H1 (cell line): ENCODE results near the gene HAND1. TPM values are rescaled to one million over a fixed set of nuclear protein-coding genes. Genes with fewer than 3 reads are reported as not detected.

Experiments used
- BACH1 ChIP-seq: IDR thresholded peaks from 2 replicates; pipeline ENCODE4 v1.6.1; 2012; ENCODE audit warnings: low read length, improper control_type of control experiment
- CTBP2 ChIP-seq: IDR thresholded peaks from 2 replicates; pipeline ENCODE4 v1.7.0; 2011; ENCODE audit warnings: borderline replicate concordance, mild to moderate bottlenecking, moderate library complexity, mixed read lengths, low read length; ENCODE audit not compliant: insufficient read depth, insufficient read length
- EGR1 ChIP-seq: IDR thresholded peaks from 2 replicates; pipeline ENCODE4 v1.6.1; 2011; ENCODE audit warnings: low read depth, low read length, borderline replicate concordance
- GTF2F1 ChIP-seq: IDR thresholded peaks from 2 replicates; pipeline ENCODE4 v1.6.1; 2012; ENCODE audit warnings: low read depth, low read length, improper control_type of control experiment, borderline replicate concordance
- HDAC2 ChIP-seq, 2 experiments: fragments of 300-600 bp in 1 of 2; sonication (generic) in 1 of 2; IDR thresholded peaks; 2 replicates each; pipeline ENCODE4 v1.6.1; 2011 to 2012; ENCODE audit warnings: low read depth in 2 of 2, low read length in 2 of 2, mild to moderate bottlenecking in 2 of 2, moderate library complexity in 2 of 2, borderline replicate concordance in 1 of 2, inconsistent platforms in 1 of 2
- JUND ChIP-seq: IDR thresholded peaks from 2 replicates; pipeline ENCODE4 v1.6.1; 2011; ENCODE audit warnings: mild to moderate bottlenecking, improper control_type of control experiment, low read length
- polyA plus RNA-seq, 7 experiments: library from polyadenylated mRNA; depleted of rRNA in 3 of 7; stranded (reverse) in 5 of 7; unstranded in 2 of 7; fragments of >200 nt in 5 of 7; fragments of 200-250 nt in 2 of 7; gene quantifications; 1 replicate in 5 of 7; 2 replicates in 1 of 7; 4 replicates in 1 of 7; pipeline versions ENCODE4 v1.2.1 to v1.2.3, GENCODE V29; 2011 to 2013; ENCODE audit warnings: missing spikeins in 2 of 7, mixed read lengths in 2 of 7
- total RNA-seq: library from RNA; stranded (reverse); fragmentation: NEBNext Ultra II Directional; extraction: Animal tissue kit (Norgen Biotek cat#: 25700); gene quantifications from 2 replicates; pipeline ENCODE4 v1.2.1, GENCODE V29; 2021
- TF ChIP-seq, protein P1 (sequence below): IDR thresholded peaks from 2 replicates; pipeline ENCODE4 v1.6.1; 2011; ENCODE audit warnings: low read length, improper control_type of control experiment
- TF ChIP-seq, protein P2 (sequence below): IDR thresholded peaks from 2 replicates; pipeline ENCODE4 v1.6.1; 2012; ENCODE audit warnings: inconsistent platforms

HAND1 gene
- total and polyA plus RNA-seq, 2 of the 8 experiments (the other 6 are each of a cell fraction or from before 2014, with no cell fraction given): 0.06 TPM; not detected in 1

GRCh38 chr5:154479160-154479943 lies 1.3 kb upstream of the HAND1 start (continued):
- TF ChIP-seq HDAC2 (IDR thresholded peaks at IDR 0.05; ENCODE audit: borderline replicate concordance in 1 of 2, low read depth in 2 of 2, low read length in 2 of 2) (peak in 1 of 2 experiments; percentile 7; a peak in 1 of 4 replicates), EGR1 (peak; percentile 28; the same call in 1 of the 2 replicates), GTF2F1 (no peak), BACH1 (no peak), JUND (no peak), CTBP2 (peak; percentile 81)
- TF ChIP-seq, protein P1, sequence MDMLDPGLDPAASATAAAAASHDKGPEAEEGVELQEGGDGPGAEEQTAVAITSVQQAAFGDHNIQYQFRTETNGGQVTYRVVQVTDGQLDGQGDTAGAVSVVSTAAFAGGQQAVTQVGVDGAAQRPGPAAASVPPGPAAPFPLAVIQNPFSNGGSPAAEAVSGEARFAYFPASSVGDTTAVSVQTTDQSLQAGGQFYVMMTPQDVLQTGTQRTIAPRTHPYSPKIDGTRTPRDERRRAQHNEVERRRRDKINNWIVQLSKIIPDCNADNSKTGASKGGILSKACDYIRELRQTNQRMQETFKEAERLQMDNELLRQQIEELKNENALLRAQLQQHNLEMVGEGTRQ: no peak
- TF ChIP-seq, protein P2, sequence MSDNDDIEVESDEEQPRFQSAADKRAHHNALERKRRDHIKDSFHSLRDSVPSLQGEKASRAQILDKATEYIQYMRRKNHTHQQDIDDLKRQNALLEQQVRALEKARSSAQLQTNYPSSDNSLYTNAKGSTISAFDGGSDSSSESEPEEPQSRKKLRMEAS: no peak
